ENCODE measurements around the gene FBXO27. TPM values are rescaled to one million over a fixed set of nuclear protein-coding genes. Genes with fewer than 3 reads are reported as not detected.

The FBXO27 gene
- total and polyA plus RNA-seq, 4 donors = 2.1 to 5.0 (median 3.7) TPM

DNA sequence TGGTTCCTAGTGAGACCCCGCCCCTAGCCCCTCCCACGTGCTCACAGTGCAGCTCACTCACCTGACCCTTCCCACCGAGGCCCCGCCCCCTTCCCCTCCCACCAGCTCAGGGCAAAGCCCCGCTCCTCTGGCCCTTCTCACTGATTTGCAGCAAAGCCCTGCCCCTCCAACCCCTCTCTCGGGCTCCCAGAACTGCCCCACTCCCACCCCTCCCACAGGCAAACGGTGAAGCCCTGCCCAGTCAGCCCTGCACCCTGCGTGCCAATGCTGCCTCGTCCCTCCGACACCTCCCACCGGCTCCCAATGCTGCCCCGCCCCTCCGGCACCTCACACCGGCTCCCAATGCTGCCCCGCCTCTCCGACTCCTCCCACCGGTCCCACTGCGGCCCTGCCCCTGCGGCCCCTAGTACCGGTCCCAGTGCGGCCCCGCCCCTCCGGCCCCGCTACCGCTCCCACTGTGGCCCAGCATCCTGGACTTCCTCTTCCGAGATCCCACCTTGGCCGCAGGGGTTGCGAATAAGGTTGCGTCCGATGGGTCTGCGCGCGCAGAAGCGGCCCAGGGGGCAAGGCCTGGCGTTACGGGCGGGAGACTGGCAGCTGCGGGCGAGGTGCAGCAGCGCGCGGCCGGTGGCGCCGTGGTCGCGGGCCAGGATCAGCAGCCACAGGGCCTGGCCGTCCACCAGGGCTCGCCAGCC is 834 bp downstream of the FBXO27 start (continued):
- TF ChIP-seq, protein P1, sequence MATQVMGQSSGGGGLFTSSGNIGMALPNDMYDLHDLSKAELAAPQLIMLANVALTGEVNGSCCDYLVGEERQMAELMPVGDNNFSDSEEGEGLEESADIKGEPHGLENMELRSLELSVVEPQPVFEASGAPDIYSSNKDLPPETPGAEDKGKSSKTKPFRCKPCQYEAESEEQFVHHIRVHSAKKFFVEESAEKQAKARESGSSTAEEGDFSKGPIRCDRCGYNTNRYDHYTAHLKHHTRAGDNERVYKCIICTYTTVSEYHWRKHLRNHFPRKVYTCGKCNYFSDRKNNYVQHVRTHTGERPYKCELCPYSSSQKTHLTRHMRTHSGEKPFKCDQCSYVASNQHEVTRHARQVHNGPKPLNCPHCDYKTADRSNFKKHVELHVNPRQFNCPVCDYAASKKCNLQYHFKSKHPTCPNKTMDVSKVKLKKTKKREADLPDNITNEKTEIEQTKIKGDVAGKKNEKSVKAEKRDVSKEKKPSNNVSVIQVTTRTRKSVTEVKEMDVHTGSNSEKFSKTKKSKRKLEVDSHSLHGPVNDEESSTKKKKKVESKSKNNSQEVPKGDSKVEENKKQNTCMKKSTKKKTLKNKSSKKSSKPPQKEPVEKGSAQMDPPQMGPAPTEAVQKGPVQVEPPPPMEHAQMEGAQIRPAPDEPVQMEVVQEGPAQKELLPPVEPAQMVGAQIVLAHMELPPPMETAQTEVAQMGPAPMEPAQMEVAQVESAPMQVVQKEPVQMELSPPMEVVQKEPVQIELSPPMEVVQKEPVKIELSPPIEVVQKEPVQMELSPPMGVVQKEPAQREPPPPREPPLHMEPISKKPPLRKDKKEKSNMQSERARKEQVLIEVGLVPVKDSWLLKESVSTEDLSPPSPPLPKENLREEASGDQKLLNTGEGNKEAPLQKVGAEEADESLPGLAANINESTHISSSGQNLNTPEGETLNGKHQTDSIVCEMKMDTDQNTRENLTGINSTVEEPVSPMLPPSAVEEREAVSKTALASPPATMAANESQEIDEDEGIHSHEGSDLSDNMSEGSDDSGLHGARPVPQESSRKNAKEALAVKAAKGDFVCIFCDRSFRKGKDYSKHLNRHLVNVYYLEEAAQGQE (IDR thresholded peaks at IDR 0.05) = peak; percentile 35

DNA sequence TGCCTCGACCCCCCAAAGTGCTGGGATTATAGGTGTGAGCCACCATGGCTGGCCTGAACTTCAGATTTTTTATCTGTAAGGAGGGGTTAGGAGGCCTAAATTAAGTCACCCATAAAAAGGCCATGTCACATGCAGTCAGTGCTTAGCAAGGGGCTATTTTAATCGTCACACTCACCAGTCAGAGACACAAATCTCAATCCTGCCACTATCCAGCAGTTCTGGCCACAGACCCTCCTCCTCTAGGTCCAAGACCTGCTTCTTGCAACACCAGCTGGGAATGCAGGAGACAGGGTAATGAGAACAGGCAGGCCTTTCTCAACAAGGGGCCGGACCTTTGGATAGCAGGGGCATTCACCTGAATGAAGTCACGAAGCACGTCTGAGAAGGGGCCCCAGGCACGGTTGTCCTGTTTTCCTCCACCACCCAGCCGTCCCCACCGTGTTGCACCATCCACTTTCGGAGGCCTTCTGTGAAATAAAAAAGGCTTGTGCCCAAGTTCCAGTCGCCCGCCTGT is 1.4 kb downstream of the FBXO27 start:
- H3K9ac ChIP-seq (ENCODE audit: low read depth in 1 of 2, low read length in 2 of 2) = peak overlapping the region; percentile 24 to 50
- WGBS = 8% methylated on average over 11 of the region's 11 CpGs
- H3K27ac ChIP-seq (ENCODE audit: low read depth in 1 of 2, low read length in 2 of 2) = peak overlapping the region; percentile 63 to 90
- DNase-seq (ENCODE audit: low spot score) = no peak
- peak overlapping the region in 2 of 3 donors; percentile 32 to 80 for H3K4me3 ChIP-seq (ENCODE audit: low read depth in 1 of 3, low read length in 3 of 3)
- TF ChIP-seq NR2F2 (IDR thresholded peaks at IDR 0.05) = no peak
- no peak for TF ChIP-seq ATF3 (IDR thresholded peaks at IDR 0.05)
- peak; percentile 34 for TF ChIP-seq TAF1 (conservative IDR thresholded peaks at IDR 0.05)
- no peak for TF ChIP-seq JUND (IDR thresholded peaks at IDR 0.05)
- TF ChIP-seq YY1 (IDR thresholded peaks at IDR 0.05) = peak; percentile 54
- no peak for TF ChIP-seq HNF4G (IDR thresholded peaks at IDR 0.05)
- no peak for TF ChIP-seq SP1 (IDR thresholded peaks at IDR 0.05)
- TF ChIP-seq, protein P2, sequence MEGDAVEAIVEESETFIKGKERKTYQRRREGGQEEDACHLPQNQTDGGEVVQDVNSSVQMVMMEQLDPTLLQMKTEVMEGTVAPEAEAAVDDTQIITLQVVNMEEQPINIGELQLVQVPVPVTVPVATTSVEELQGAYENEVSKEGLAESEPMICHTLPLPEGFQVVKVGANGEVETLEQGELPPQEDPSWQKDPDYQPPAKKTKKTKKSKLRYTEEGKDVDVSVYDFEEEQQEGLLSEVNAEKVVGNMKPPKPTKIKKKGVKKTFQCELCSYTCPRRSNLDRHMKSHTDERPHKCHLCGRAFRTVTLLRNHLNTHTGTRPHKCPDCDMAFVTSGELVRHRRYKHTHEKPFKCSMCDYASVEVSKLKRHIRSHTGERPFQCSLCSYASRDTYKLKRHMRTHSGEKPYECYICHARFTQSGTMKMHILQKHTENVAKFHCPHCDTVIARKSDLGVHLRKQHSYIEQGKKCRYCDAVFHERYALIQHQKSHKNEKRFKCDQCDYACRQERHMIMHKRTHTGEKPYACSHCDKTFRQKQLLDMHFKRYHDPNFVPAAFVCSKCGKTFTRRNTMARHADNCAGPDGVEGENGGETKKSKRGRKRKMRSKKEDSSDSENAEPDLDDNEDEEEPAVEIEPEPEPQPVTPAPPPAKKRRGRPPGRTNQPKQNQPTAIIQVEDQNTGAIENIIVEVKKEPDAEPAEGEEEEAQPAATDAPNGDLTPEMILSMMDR (IDR thresholded peaks at IDR 0.05; ENCODE audit: low read depth, low read length, missing input control) = no peak
- TF ChIP-seq ZBTB33 (IDR thresholded peaks at IDR 0.05) = no peak
- no peak for TF ChIP-seq EGR1 (IDR thresholded peaks at IDR 0.05; ENCODE audit: low read depth in 2 of 2)
- peak in 1 of 2 donors; percentile 5 for TF ChIP-seq RAD21 (IDR thresholded peaks at IDR 0.05)
- TF ChIP-seq MAX (IDR thresholded peaks at IDR 0.05) = no peak
- peak; percentile 15 to 55 for TF ChIP-seq HNF4A (conservative IDR thresholded peaks at IDR 0.05)
- peak; percentile 43 to 64 for TF ChIP-seq RXRA (IDR thresholded peaks at IDR 0.05)
- H3K36me3 ChIP-seq (ENCODE audit: control insufficient read depth in 4 of 4, insufficient read depth in 3 of 4, low read depth in 1 of 4, low read length in 3 of 4) = peaks cover 0 to 2% (median 0%) of the 10 kb centered on the region in 4 donors
- H3K9me3 ChIP-seq (ENCODE audit: control insufficient read depth in 4 of 4, low read length in 3 of 4) = no peaks in the 10 kb centered on the region
- no peaks in the 10 kb centered on the region for H3K27me3 ChIP-seq (ENCODE audit: control insufficient read depth in 4 of 4, insufficient read depth in 4 of 4, low read length in 3 of 4)
- peaks cover 4 to 33% (median 16%) of the 10 kb centered on the region in 4 donors for H3K4me1 ChIP-seq (ENCODE audit: control insufficient read depth in 4 of 4, insufficient read depth in 4 of 4, low read length in 3 of 4)
